Heart left ventricle (tissue), 16 donors: ENCODE measurements around the gene LRP1B. TPM values are rescaled to one million over a fixed set of nuclear protein-coding genes. Genes with fewer than 3 reads are reported as not detected.

Experiments used
- ATAC-seq, 4 donors: fragments of 200-7000 bp; cut with Tn5 transposase; one replicate each; pipeline ENCODE4 v1.9.1; 2020 to 2022; ENCODE audit warnings: moderate library complexity in 4 of 4, mild to moderate bottlenecking in 3 of 4, moderate number of reproducible peaks in 1 of 4
- DNase-seq, 5 donors: peaks; one replicate each; pipeline ENCODE4 v3.0.0-alpha.2; 2020
- H3K27ac ChIP-seq, 12 donors: fragments of 200-600 bp; sonication (generic) in 4 of 12; one replicate each; pipeline versions ENCODE4 v1.5.0 to v1.8.0; 2016 to 2022; ENCODE audit warnings: mild to moderate bottlenecking in 2 of 12
- H3K27me3 ChIP-seq, 9 donors: fragments of 200-600 bp; sonication (generic) in 2 of 9; one replicate each; pipeline versions ENCODE4 v1.5.1 to v1.8.0; 2016 to 2022; ENCODE audit warnings: mild to moderate bottlenecking in 3 of 9
- H3K36me3 ChIP-seq, 9 donors: fragments of 200-600 bp; sonication (generic) in 2 of 9; one replicate each; pipeline versions ENCODE4 v1.5.0 to v1.8.0; 2018 to 2022; ENCODE audit warnings: mild to moderate bottlenecking in 2 of 9
- H3K4me1 ChIP-seq, 12 donors: fragments of 200-600 bp; sonication (generic) in 4 of 12; one replicate each; pipeline versions ENCODE4 v1.5.0 to v1.8.0; 2016 to 2022; ENCODE audit warnings: mild to moderate bottlenecking in 3 of 12
- H3K4me3 ChIP-seq, 12 donors: fragments of 200-600 bp; sonication (generic) in 4 of 12; one replicate each; pipeline versions ENCODE4 v1.5.0 to v1.8.0; 2017 to 2022; ENCODE audit warnings: mild to moderate bottlenecking in 9 of 12, moderate library complexity in 4 of 12
- H3K9me3 ChIP-seq, 12 donors: fragments of 200-600 bp; sonication (generic) in 4 of 12; one replicate each; pipeline versions ENCODE4 v1.5.0 to v1.8.0; 2016 to 2022; ENCODE audit warnings: mild to moderate bottlenecking in 1 of 12
- POLR2A ChIP-seq, 2 donors: fragments of 450-650 bp; IDR thresholded peaks; one replicate each; pipeline ENCODE4 v1.6.1; 2017; ENCODE audit warnings: antibody characterized with exemption in 2 of 2, mild to moderate bottlenecking in 2 of 2, moderate library complexity in 2 of 2
- WGBS, 4 donors: extraction: QIAGEN DNeasy Blood & Tissue Kit in 2 of 4; methylation state at CpG; one replicate each; pipeline versions ENCODE4 v1.1.5 to v1.1.7; 2013 to 2018; 5-methylcytosine and 5-hydroxymethylcytosine counted together
- intact Hi-C, 10 donors: fragments of 100-400 bp; cut with DNase I; formaldehyde crosslinking; loops; one replicate each; pipeline versions ENCODE4 v1.11.1 to v1.14.2; 2022
- polyA plus RNA-seq, 2 donors: library from polyadenylated mRNA; stranded (reverse); fragments of 200-250 nt; gene quantifications; one replicate each; pipeline ENCODE4 v1.2.3, GENCODE V29; 2013
- total RNA-seq, 9 donors: library from RNA; depleted of rRNA in 2 of 9; stranded (reverse); fragments of >200 nt in 2 of 9; fragmentation: NEBNext Ultra II Directional in 3 of 9; extraction: Animal tissue kit (Norgen Biotek cat#: 25700) in 3 of 9; gene quantifications; one replicate each; pipeline versions ENCODE4 v1.1.0 to v1.2.4, GENCODE V29; 2016 to 2023
- TF ChIP-seq, protein P1 (sequence below), 12 donors: fragments of 200-600 bp; sonication (generic) in 4 of 12; IDR thresholded peaks; one replicate each; pipeline versions ENCODE4 v1.5.0 to v1.8.0; 2018 to 2022; ENCODE audit warnings: antibody characterized with exemption in 12 of 12, mild to moderate bottlenecking in 5 of 12
- donor health status: ischemic (EF 13 %, LVEDD 7.1; RV severe dilation, severe dysfunction).
- donor health status: healthy with polysubstance abuse.
- donor health status: DM: no; HTN: yes; CAD: no.
- donor health status: DM: no; HTN: no; CAD: no.
- donor health status: ischemic (EF 25% LVEDD 6.9; RV normal size, moderate dysfunction).
- donor health status: ischemic (EF 25% LVEDD 5.7; RV mildly dilated, moderate dysfunction).
- donor health status: healthy.
- donor health status: DM: yes; HTN: yes; CAD: no.
- donor health status: ischemic (EF 35%, LVEDD 5.7; RV mildly dilated, moderate dysfunction).
- donor health status: nonischemic (EF 11% LVEDD 7.7; RV severe dilation, severe dysfunction).
- donor health status: DM: yes; HTN: yes; CAD: no.
- donor health status: PGD.
- donor health status: ischemic (EF 29% LVEDD 5.4; RV normal size, mild dysfunction).
- donor health status: nonischemic (EF 23%, LVEDD 6.1; RV moderate dilation, normal function).

LRP1B gene
- total and polyA plus RNA-seq, 11 donors: 0.01 to 0.19 (median 0.11) TPM; not detected in 2

GRCh38 chr2:141699573-141699972 lies 431.2 kb downstream of the LRP1B start:
- no peaks in the 10 kb centered on the region for H3K36me3 ChIP-seq
- intact Hi-C loops: no loop called here
- ATAC-seq (no peak), DNase-seq (no peak)
- H3K9me3 ChIP-seq: no peaks in the 10 kb centered on the region
- no peaks in the 10 kb centered on the region for H3K4me1 ChIP-seq
- H3K27ac ChIP-seq: no peak overlapping the region
- no peak for TF ChIP-seq POLR2A (IDR thresholded peaks at IDR 0.05)
- TF ChIP-seq, protein P1, sequence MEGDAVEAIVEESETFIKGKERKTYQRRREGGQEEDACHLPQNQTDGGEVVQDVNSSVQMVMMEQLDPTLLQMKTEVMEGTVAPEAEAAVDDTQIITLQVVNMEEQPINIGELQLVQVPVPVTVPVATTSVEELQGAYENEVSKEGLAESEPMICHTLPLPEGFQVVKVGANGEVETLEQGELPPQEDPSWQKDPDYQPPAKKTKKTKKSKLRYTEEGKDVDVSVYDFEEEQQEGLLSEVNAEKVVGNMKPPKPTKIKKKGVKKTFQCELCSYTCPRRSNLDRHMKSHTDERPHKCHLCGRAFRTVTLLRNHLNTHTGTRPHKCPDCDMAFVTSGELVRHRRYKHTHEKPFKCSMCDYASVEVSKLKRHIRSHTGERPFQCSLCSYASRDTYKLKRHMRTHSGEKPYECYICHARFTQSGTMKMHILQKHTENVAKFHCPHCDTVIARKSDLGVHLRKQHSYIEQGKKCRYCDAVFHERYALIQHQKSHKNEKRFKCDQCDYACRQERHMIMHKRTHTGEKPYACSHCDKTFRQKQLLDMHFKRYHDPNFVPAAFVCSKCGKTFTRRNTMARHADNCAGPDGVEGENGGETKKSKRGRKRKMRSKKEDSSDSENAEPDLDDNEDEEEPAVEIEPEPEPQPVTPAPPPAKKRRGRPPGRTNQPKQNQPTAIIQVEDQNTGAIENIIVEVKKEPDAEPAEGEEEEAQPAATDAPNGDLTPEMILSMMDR (IDR thresholded peaks at IDR 0.05): no peak
- peaks cover 0 to 10% (median 0%) of the 10 kb centered on the region in 9 donors for H3K27me3 ChIP-seq
- 86 to 89% (median 87%) methylated on average over 4 of the region's 4 CpGs for WGBS, 4 donors
- no peak overlapping the region for H3K4me3 ChIP-seq

DNA sequence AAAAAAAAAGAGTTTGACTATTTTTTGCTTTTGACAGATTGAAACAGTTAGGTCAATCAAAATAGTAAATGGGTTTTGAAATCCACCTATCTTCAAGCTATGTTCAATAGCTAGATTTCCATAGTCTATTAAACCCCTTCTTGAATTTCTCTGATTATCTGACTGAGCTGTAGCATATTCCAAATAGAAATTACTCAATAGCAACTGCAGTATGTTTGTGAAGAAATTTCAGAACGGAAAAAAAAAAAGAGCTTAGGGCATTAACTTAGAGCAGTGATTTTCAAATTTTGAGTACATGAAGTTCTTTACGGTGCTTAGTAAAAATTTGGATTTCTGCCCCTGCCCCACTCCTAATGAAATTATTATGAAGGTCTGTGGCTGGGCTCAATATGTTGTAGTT lies 432.3 kb downstream of the LRP1B start:
- H3K36me3 ChIP-seq: no peaks in the 10 kb centered on the region
- peaks cover 0 to 10% (median 0%) of the 10 kb centered on the region in 9 donors for H3K27me3 ChIP-seq
- ATAC-seq (no peak), DNase-seq (no peak)
- no peak for TF ChIP-seq POLR2A (IDR thresholded peaks at IDR 0.05)
- TF ChIP-seq, protein P1 (IDR thresholded peaks at IDR 0.05): no peak
- WGBS, 4 donors: 80 to 90% (median 87%) methylated on average over 2 of the region's 2 CpGs
- H3K9me3 ChIP-seq: no peaks in the 10 kb centered on the region
- intact Hi-C loops: no loop called here
- H3K4me1 ChIP-seq: no peaks in the 10 kb centered on the region
- H3K27ac ChIP-seq: no peak overlapping the region
- H3K4me3 ChIP-seq: no peak overlapping the region

DNA sequence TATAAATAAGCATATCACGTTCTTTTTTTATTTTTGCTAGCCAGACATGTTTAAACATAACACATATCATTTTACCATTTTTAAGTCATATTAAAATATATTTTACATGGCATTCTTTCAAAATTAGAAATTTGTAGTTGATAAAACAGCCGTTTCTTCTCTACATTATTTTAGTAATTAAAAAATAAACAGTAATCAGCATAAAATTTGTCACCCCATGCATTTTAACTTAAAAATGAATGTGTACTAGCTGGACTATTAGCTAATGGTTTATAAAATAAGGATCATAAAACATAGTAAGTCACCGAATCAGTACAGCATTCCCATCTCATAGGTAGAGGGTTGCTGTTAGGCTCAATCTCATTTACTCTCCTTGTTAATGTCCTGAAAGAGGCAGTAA lies 433.8 kb downstream of the LRP1B start:
- TF ChIP-seq, protein P1 (IDR thresholded peaks at IDR 0.05): no peak
- TF ChIP-seq POLR2A (IDR thresholded peaks at IDR 0.05): no peak
- intact Hi-C loops: no loop called here
- Histone ChIP-seq H3K27me3 (peaks cover 0 to 10% (median 0%) of the 10 kb centered on the region in 9 donors), H3K36me3 (no peaks in the 10 kb centered on the region), H3K4me1 (no peaks in the 10 kb centered on the region), H3K9me3 (no peaks in the 10 kb centered on the region), H3K4me3 (no peak overlapping the region), H3K27ac (no peak overlapping the region)
- no peak for DNase-seq
- no peak for ATAC-seq
- 83 to 86% (median 85%) methylated on average over 3 of the region's 3 CpGs for WGBS, 4 donors

DNA sequence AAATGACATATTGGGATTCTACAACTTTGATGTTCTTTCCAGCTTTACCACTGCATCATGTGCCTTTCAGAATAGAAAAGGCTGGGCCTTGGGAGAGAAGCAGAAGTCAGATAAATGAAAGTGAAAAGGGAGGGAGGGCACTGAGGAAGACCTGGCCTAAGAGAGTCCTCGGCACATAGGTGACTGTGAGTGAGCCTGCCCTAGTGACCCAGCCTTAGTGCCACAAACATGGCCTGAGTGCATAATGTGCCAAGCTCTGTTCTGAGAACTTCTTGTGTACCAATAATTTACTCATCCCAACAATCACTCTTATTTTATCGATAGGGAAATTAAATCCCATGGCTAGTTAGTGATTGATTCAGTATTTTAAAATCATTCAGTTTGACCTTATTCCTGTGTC lies 436.6 kb downstream of the LRP1B start:
- intact Hi-C loops: no loop called here
- peaks cover 0 to 10% (median 0%) of the 10 kb centered on the region in 9 donors for H3K27me3 ChIP-seq
- no peak overlapping the region for H3K27ac ChIP-seq
- DNase-seq (no peak), ATAC-seq (no peak)
- H3K36me3 ChIP-seq: no peaks in the 10 kb centered on the region
- no peaks in the 10 kb centered on the region for H3K4me1 ChIP-seq
- TF ChIP-seq, protein P1 (IDR thresholded peaks at IDR 0.05): no peak
- TF ChIP-seq POLR2A (IDR thresholded peaks at IDR 0.05): no peak
- no peak overlapping the region for H3K4me3 ChIP-seq
- H3K9me3 ChIP-seq: no peaks in the 10 kb centered on the region
- 78 to 86% (median 83%) methylated on average over 2 of the region's 2 CpGs for WGBS, 4 donors
